Putamen (tissue), 1 donor: Measurements from ENCODE around the gene ACAP3.

Experiments used
- DNase-seq: peaks from one replicate; pipeline ENCODE4 v3.0.0-alpha.2; 2016; ENCODE audit warnings: low spot score

ACAP3 gene

GRCh38 chr1:1307923-1308755 lies at the start of gene ACAP3, which contains the start of gene PUSL1:
TSS of gene ACAP3 (minus strand) at chr1:1307930. CDS start at chr1:1307815, 115 bp downstream.
TSS of gene PUSL1 (plus strand) at chr1:1308597. CDS start at chr1:1308644, 47 bp downstream.
- peak; percentile 91 for DNase-seq

- no peak for DNase-seq
Observed at GRCh38 chr1:1356796-1357401, 49.2 kb upstream of the ACAP3 start.

GRCh38 chr1:1356166-1356795 lies 48.6 kb upstream of the ACAP3 start:
- DNase-seq: no peak

GRCh38 chr1:1355416-1355815 lies 47.7 kb upstream of the ACAP3 start:
- DNase-seq: no peak

- no peak for DNase-seq
Observed at GRCh38 chr1:1354271-1355247, 46.8 kb upstream of the ACAP3 start.

GRCh38 chr1:1353389-1354151 lies 45.8 kb upstream of the ACAP3 start:
- DNase-seq: no peak

GRCh38 chr1:1352786-1353388 lies 45.2 kb upstream of the ACAP3 start:
- no peak for DNase-seq

GRCh38 chr1:1351511-1352427 lies 44.0 kb upstream of the ACAP3 start:
- no peak for DNase-seq

- peak; percentile 58 for DNase-seq
Observed at GRCh38 chr1:1349256-1350012, 41.7 kb upstream of the ACAP3 start, which contains the start of gene DVL1. TSS of gene DVL1 (minus strand) at chr1:1349418. CDS start at chr1:1349065, 353 bp downstream.

GRCh38 chr1:1348420-1349255 lies 40.9 kb upstream of the ACAP3 start:
- DNase-seq: no peak

- no peak for DNase-seq
Observed at GRCh38 chr1:1347663-1348419, 40.1 kb upstream of the ACAP3 start.

- no peak for DNase-seq
Observed at GRCh38 chr1:1347026-1347595, 39.4 kb upstream of the ACAP3 start.

- DNase-seq: no peak
Observed at GRCh38 chr1:1346501-1346890, 38.8 kb upstream of the ACAP3 start.

- no peak for DNase-seq
Observed at GRCh38 chr1:1345860-1346500, 38.2 kb upstream of the ACAP3 start.

GRCh38 chr1:1345384-1345783 lies 37.7 kb upstream of the ACAP3 start:
- DNase-seq: no peak
